HG03135 (cell line): ENCODE measurements around the gene UQCR10.
A peak's percentile ranks its signal among the peaks of the same experiment; 100 is the strongest.

Experiments used
- ATAC-seq: cut with Tn5 transposase; IDR thresholded peaks from one replicate; pipeline ENCODE4 v1.9.1; 2021; ENCODE audit warnings: mild to moderate bottlenecking, moderate library complexity; ENCODE audit not compliant: unreplicated experiment

The UQCR10 gene

GRCh38 chr22:29767171-29768051 is at the start of gene UQCR10:
Gene UQCR10 (plus strand): TSS chr22:29767369. CDS start chr22:29767399, 30 bp downstream.
- ATAC-seq = peak; percentile 64

- no peak for ATAC-seq
Observed at GRCh38 chr22:29717789-29718188, 49.4 kb upstream of the UQCR10 start.

DNA sequence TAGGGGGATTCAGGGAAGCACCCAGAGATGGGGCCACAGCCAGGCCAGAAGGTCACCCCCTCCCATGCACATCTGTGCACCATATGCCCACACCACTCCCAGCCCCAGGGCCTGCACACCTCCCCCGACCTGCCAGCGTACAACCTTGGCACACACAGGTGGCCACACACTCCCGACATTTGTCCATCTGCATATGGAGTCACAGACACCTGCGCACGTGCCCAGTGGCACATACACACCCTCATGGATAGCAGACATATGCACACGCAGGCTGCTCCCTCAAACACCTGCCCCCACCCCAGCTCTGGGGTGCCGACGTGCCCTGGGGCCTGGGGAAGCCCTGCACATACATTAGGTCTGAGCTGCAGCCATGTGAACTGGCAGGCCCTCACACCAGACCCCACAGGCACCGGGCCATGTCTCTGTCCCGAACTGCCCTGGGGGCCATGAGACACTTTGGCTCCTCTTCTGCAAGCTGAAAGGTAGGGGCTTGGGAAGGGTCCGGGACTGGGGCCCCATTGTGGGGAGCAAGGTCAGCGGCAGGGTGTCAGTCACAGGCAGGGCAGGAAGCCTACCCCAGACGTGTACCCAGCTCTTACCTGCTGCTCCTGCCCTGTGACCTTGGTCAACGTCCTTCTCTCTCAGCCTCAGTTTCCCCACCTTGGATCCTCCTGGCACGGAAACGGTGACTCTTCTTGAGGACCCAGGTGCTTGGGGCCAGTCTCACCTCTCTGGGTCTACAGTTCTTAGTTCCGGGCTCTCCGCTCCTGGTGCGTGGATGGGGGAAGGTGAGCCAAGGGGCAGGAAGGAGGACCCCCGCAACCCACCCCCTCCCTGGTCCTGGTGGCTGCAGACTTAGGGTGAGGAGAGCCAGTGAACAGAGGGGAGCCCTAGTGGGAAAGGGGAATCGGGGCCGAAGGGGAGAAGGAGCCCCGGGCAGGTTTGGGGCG is 47.9 kb upstream of the UQCR10 start:
- ATAC-seq = no peak

DNA sequence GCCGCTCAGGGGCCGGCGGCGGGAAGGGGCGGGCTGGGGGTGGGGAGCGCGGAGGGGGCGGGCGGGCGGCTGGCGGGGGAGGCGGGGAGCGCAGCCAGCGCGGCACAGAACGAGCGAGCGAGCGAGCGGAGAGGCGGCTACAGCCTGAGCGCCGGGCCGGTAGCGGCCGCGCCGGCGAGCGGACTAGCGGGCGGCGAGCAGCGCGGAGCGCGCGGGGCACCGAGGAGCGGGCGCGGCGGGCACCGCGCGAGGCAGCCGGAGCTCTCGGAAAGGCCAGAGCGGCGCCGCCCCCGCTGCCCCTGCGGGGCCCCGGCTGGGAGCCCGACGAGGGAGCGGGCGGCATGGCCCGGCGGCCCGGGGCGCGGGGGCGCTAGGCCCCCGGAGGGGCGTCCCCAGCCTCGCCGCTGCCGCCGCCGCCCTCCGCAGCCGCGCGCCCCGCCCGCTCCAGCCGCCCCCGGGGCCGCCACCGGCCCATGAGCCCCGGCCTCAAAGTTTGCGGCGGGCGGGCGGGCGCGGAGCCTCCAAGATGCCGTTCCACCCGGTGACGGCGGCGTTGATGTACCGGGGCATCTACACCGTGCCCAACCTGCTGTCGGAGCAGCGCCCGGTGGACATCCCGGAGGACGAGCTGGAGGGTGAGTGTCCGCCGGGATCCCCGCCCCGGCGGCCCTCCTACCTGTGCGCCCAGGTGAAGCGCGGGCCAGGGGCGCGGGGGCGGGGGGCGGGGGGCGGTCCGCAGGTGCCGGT is 47.1 kb upstream of the UQCR10 start, which contains the start of gene CABP7:
Gene CABP7 (plus strand): TSS at position 105 of the 747 bp plus-strand sequence. CDS start 422 bp downstream, at position 527.
- ATAC-seq = no peak

GRCh38 chr22:29720811-29721323 is 46.3 kb upstream of the UQCR10 start:
- no peak for ATAC-seq

- ATAC-seq = no peak
Observed at GRCh38 chr22:29722151-29722550, 45.0 kb upstream of the UQCR10 start.

DNA sequence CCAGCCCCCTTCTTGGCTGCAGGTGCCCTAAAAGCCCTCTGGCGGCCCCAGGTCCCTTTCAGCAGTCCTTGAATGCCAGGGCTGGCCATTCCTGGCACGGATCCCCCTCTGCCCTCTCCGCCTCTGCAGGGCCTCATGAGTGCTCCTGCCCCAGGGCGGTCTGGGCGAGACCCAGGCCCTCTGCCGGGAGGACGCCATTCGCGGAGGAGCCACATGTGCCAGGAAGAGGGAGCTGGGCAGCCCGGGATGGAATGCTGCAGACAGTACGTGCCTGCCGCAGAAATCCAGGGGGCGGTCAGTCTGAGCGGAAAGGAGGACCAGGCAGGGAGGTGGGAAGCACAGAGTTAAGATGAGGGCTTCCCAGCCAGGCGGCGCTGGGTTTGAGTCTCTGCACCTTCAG is 44.6 kb upstream of the UQCR10 start:
- ATAC-seq = no peak

DNA sequence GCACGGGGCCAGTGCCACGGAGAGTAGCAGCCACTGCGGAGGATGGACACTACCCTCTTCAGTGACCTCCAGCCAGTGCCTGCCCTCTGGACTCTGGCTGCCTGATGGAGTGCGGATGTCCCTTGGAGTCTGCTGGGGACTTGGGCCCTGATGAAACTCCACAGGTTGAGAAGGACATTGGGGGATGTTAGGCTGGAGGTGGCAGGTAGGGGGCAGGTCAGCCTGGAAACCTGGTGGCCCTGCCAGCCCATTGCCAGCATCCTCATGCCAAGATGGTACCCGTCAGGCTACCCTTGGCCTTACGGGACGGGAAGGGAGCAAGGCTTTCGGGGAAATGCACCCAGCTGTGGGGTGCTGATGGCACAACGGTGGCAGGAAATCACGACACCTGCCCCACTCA is 43.4 kb upstream of the UQCR10 start:
- no peak for ATAC-seq

- no peak for ATAC-seq
Observed at GRCh38 chr22:29724843-29725242, 42.3 kb upstream of the UQCR10 start.

- no peak for ATAC-seq
Observed at GRCh38 chr22:29726106-29726505, 41.1 kb upstream of the UQCR10 start.

DNA sequence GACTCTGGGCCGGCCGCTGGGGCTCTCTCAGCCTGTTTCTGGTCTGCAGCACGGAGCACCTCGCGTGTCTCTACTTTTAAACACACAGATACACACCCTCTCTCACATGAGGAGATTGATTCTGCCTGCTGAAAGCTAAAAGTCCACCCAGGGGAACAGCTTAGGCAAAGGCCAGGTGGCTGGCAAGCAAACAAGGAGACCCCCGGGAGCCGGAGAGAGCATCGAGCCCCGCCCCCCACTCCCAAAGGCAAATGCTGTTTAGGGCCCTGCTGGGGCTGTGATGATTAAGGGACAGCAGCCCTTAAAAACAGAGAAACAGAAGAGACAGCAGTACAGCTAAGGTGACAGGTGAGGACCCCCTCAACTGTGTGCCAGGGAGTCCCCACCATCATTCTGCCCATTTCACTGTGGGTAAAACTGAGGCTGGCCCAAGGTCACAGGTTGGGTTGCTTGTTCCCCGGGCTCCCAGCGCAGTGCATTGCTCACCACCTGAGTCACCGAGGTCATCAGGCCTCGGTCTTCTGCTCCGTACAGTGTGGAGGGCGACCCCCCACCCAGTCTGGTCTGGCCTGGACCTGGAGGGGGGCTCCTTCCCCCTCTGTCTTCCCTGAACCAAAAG is 40.5 kb upstream of the UQCR10 start:
- no peak for ATAC-seq

GRCh38 chr22:29727131-29727523 is 40.0 kb upstream of the UQCR10 start:
- ATAC-seq = no peak

DNA sequence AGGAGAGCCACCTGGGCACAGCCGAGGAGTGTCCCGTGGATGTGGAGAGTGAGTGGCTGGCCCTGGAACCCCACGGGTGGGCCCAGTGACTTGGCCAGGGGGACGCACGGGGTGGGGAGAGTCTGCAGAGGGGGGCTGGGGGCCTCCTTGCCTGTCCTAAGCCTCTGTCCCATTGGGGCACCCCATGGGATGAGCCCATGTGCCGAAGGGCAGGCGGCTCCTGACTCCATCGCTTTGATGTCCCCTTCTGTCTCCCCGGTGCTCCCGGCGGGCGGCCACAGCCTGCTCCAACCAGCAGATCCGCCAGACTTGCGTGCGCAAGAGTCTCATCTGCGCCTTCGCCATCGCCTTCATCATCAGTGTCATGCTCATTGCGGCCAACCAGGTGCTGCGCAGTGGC is 38.0 kb upstream of the UQCR10 start:
- no peak for ATAC-seq

GRCh38 chr22:29731058-29731850 is 35.9 kb upstream of the UQCR10 start:
- ATAC-seq = no peak

- ATAC-seq = no peak
Observed at GRCh38 chr22:29732883-29733282, 34.3 kb upstream of the UQCR10 start.

- no peak for ATAC-seq
Observed at GRCh38 chr22:29733362-29734201, 33.6 kb upstream of the UQCR10 start.

GRCh38 chr22:29734406-29734805 is 32.8 kb upstream of the UQCR10 start:
- no peak for ATAC-seq

DNA sequence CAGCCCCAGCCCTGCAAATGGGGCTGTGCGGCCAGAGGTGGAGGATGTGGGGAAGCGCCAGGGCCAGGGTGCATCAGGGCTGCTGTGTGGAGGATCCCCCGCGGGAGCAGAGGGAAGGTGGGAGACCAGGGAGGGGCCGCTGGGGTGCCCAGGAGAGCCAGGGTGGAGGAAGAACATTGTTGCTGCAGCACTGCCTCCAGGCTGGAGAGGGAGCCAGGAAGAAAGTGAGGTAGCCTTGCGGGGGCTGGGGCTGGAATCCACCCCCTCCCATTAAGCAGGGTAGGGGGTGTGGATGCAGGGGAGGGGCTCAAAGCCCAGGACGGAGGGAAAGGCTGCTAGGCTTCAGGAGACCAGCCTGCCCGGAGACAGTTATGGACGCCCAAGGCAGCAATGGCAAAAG is 32.3 kb upstream of the UQCR10 start:
- ATAC-seq = no peak
